DMS 273 (cell line): Measurements from ENCODE around the gene LMO1.

Experiments used
- DNase-seq: peaks from one replicate; lab custom pipeline; 2025; ENCODE audit not compliant: unreplicated experiment; lab: John Stamatoyannopoulos, UW

LMO1 gene

DNA sequence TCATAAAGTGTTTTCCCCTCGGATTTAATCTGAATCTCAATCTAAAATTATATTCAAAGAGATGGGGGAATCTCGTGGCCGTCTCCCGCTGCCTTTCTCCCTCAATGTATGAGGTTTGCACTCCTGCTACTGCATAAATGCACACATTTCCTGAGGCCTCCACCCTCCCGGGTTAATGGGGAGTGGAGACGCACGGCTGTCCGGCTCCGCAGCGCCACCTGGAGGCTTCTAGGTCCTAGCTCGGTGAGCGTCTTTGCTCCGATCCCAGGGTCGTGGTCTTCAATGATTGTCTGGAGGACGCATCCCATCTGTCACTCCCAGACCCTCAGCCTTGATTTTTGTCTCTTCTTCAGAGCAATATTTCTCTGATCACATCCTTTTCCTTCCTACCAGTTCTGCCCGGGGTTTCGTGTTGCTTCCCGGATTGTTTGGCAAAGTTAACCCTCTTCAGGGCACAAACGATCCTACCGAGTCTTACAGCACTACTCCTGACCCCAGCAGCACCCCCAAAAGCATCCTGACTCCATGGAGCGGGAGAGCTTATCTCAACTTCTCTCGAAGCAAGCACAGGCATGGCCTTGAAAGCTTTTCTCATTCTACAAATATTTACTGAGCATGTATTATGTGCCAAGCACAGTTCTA is at the start of gene LMO1:
Gene LMO1 (minus strand): TSS at position 110 of the 642 bp plus-strand sequence. CDS start 516 bp downstream, outside the sequence.
- peak; percentile 92 for DNase-seq

- DNase-seq: no peak
Measured at GRCh38 chr11:8312986-8313385, 49.3 kb upstream of the LMO1 start.

GRCh38 chr11:8311366-8311765 is 47.7 kb upstream of the LMO1 start:
- no peak for DNase-seq

- no peak for DNase-seq
Measured at GRCh38 chr11:8310743-8311298, 47.1 kb upstream of the LMO1 start.

DNA sequence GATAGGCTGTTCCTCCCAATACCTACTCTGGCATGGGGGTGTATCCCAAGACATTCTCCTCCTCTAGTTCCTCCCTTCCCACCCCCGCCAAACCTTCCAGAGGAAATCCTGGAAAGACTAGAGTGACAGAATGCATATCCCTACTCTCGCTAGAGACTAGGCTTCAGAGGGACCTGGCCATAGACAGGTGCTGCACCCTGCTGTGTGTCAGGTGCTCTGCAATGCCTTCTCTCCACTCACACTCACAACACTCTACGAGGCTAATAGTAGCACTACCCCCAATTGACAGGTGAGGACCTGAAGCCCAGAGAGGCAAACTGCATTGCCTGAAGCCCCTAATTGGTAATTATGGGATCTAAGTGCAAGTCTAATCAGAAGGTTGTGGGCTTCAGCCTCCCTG is 46.2 kb upstream of the LMO1 start:
- peak; percentile 36 for DNase-seq

- DNase-seq: no peak
Measured at GRCh38 chr11:8309311-8309710, 45.6 kb upstream of the LMO1 start.

- no peak for DNase-seq
Measured at GRCh38 chr11:8307601-8308000, 43.9 kb upstream of the LMO1 start.

DNA sequence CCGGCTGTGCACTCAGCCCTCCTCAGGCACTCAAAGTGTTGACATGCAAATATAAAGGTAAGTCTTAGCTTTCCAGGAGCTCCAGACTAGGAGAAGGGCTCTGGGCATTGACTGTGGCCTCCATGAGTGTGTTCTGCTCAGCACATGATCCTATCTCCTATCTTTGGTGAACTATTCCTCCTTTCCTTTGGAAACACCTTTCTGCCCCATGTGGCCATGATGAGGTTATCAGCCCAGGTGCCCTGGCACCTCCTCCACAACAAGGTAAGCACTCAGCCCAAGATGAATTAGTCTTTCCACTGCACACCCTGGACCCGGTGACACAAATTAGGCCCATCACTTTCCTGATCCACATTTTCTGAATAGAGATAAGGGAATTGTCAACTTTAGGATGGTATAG is 37.9 kb upstream of the LMO1 start:
- no peak for DNase-seq

DNA sequence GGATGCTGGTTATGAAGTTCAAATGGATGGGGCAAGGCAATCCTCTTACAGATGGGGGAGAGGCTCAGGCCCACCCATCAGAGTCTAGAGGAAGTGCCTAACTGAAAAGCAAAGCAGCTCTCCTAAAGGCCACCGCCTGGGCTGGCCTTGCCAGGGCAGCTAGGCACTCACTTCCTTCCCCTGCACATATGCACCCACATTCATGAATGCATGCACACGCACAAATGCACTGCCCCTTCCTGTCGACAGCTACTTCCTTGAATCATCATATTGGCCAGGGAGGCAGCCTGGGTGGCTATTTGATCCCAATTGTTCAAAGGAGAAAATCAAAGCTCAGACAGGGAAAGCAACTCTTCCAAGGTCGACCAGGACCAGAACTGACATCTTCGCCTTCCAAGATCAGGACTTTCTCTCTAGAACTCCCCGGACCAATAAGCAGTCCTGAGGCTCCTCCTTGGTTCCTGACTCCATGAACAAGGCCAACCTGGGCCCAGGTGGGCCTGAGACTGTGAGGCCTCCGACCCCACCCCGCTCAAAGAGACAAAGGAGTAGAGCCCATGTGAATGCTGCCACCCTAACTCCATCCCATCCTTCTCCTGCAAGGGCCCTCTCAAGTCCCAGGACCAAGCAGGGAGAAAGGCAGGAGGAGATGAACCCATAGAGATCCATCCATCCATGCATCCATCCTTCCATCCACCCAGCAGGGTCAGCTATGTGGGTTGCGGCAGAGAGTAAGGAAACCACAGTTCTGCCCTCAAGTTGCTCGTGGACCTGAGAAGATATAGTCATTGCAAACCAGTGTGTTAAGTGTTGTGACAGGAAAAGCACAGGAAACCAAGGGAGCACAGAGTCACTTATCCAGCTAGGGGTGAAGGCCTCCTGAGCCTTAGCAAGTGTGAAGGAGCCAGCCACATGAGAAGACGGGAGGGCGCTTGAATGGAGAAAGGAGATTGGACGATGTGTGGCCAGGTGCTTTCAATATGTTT is 35.4 kb upstream of the LMO1 start:
- no peak for DNase-seq

- no peak for DNase-seq
Measured at GRCh38 chr11:8297781-8298440, 34.2 kb upstream of the LMO1 start.

- no peak for DNase-seq
Measured at GRCh38 chr11:8296872-8297271, 33.2 kb upstream of the LMO1 start.

- DNase-seq: no peak
Measured at GRCh38 chr11:8296038-8296649, 32.5 kb upstream of the LMO1 start.

GRCh38 chr11:8294251-8294935 is 30.7 kb upstream of the LMO1 start:
- no peak for DNase-seq

GRCh38 chr11:8293171-8293570 is 29.5 kb upstream of the LMO1 start:
- no peak for DNase-seq

DNA sequence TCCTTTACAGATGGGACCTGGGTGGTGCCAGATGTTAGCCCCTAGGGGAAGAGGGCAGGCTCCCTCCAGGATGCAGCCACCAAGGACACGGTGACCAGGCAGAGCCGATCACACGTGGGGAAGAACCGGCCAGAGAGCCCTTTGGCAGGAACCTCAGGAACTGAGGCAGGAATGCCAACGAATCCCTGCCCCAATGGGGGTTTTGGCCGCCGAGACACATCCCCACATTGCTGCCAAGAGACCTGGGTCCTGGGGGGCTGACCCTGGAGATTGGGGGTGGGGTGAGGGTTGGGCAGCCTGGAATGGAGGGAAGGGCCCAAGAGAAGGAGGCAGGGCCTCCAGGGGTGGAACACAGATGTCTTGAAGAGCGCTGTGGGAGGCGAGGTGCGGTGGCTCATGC is 28.7 kb upstream of the LMO1 start:
- no peak for DNase-seq

DNA sequence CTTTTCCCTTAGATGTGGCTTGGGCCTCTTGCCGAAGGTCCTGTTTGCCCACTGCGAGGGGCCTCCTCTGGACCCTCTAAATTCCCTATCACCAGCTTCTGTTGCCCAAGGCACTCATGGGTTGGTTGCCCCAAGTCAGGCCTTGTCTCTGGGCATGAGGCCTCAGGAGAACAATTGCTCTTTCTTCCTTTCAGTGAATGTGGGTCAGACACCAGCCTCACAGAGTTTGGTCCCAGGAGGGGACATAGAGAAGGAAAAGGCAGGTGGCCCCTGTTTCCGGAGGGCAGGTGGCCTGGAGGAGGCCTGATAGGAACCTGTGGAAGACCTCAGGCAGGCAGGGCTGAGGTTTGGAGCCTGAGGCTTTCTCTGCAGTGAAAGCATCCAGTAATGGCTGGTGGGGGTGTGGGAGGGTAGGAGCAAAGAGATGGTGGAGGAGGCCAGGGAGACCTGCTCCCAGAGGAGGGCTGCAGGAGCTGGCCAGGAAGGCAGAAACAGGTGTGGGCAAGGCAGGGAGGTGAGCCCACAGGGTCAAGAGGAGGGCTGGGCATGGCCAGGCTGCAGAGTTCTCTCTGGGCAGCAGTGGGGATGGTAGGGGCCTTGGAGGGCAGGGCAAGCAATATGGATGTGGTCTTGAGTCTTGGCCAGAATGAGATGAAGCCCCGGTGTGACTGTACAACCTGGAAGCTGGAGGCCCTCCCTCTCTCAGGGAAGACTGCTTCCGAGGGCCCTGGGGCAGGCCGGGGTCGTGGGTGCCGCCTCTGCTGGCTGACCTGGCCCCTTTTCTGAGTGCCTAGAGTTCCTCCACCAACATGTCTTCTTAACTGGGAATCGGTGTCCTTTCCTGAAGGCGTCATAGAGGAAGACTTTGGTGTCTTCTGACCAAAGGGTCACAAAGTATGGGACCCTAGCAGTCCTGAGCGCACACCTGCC is 28.0 kb upstream of the LMO1 start:
- DNase-seq: no peak

- peak; percentile 83 for DNase-seq
Measured at GRCh38 chr11:8290081-8290810, 26.6 kb upstream of the LMO1 start.

DNA sequence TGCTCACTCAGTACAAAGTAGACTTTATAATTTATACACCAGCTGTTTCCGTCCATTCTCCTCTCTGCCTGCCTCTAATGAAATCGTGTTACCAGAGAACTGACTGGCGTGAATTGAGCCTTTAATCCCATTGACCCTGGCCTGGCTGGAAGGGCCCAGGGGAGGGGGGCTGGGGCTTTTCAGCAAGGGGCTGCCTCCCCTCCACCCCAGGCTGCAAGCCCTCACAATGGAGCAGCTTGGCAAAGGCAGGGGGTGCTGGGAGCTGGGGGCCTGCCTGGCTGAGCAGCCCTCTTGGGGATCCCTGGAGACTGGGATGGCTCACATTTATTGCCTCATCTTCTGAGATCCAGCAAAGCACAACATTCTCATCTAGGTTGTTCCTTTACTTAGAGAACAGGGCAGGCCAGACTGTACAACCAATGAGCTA is 25.8 kb upstream of the LMO1 start:
- DNase-seq: peak; percentile 74
